ENCODE measurements around the gene SIGLEC15.

- peak; percentile 80 to 99 (median 99) for TF ChIP-seq CTCF (IDR thresholded peaks at IDR 0.05 in 2 of 3, conservative IDR thresholded peaks at IDR 0.05 in 1 of 3; ENCODE audit: borderline replicate concordance in 1 of 3, insufficient read depth in 1 of 3, low read depth in 2 of 3, low read length in 2 of 3)
- TF ChIP-seq RAD21 (IDR thresholded peaks at IDR 0.05; ENCODE audit: low read depth), result peak; percentile 80
- TF ChIP-seq YY1 (IDR thresholded peaks at IDR 0.05; ENCODE audit: extremely low read depth, insufficient replicate concordance, low read depth, low read length), result no peak
- no peak for TF ChIP-seq EZH2phosphoT487 (IDR thresholded peaks at IDR 0.05; ENCODE audit: borderline replicate concordance)
Measured at GRCh38 chr18:45879681-45880655, 54.5 kb downstream of the SIGLEC15 start.
